OCI-M1 (cell line): Measurements from ENCODE around the gene GPX7.
"Not testable (repeated sequence)": the region's sequence is repeated elsewhere in the genome, so short reads cannot be mapped to it uniquely, and the experiment has no call there.

Source experiments
- DNase-seq: peaks from one replicate; lab custom pipeline; 2025; lab: John Stamatoyannopoulos, UW

GPX7 gene

GRCh38 chr1:52601991-52602855 lies at the start of gene GPX7:
Gene GPX7 (plus strand): TSS chr1:52602371. CDS start chr1:52602410, 39 bp downstream.
- DNase-seq = no peak

GRCh38 chr1:52552505-52553361 lies 49.4 kb upstream of the GPX7 start, which contains the start of gene TUT4:
Gene TUT4 (minus strand): TSS chr1:52553092. CDS start chr1:52526280, 26,812 bp downstream.
- peak; percentile 84 for DNase-seq

GRCh38 chr1:52553362-52554266 lies 48.6 kb upstream of the GPX7 start:
- DNase-seq = peak; percentile 82

- DNase-seq = no peak
Measured at GRCh38 chr1:52554267-52554640, 47.9 kb upstream of the GPX7 start.

GRCh38 chr1:52554756-52555155 lies 47.4 kb upstream of the GPX7 start:
- DNase-seq = no peak

- DNase-seq = no peak
Measured at GRCh38 chr1:52556641-52557360, 45.4 kb upstream of the GPX7 start.

GRCh38 chr1:52558941-52559340 lies 43.2 kb upstream of the GPX7 start:
- no peak for DNase-seq

GRCh38 chr1:52559875-52560274 lies 42.3 kb upstream of the GPX7 start:
- no peak for DNase-seq

GRCh38 chr1:52562766-52563165 lies 39.4 kb upstream of the GPX7 start:
- peak; percentile 25 for DNase-seq

GRCh38 chr1:52567943-52568342 lies 34.2 kb upstream of the GPX7 start:
- peak; percentile 62 for DNase-seq

GRCh38 chr1:52569449-52570210 lies 32.5 kb upstream of the GPX7 start:
- DNase-seq = peak; percentile 39

- DNase-seq = peak; percentile 76
Measured at GRCh38 chr1:52571783-52572182, 30.4 kb upstream of the GPX7 start.

- DNase-seq = no peak
Measured at GRCh38 chr1:52572387-52572786, 29.8 kb upstream of the GPX7 start.

- DNase-seq = peak; percentile 39
Measured at GRCh38 chr1:52574594-52574993, 27.6 kb upstream of the GPX7 start.

- DNase-seq = no peak
Measured at GRCh38 chr1:52576074-52576473, 26.1 kb upstream of the GPX7 start.

GRCh38 chr1:52578066-52578465 lies 24.1 kb upstream of the GPX7 start:
- not testable (repeated sequence) for DNase-seq

GRCh38 chr1:52579415-52579814 lies 22.8 kb upstream of the GPX7 start:
- DNase-seq = peak; percentile 13

GRCh38 chr1:52580283-52580682 lies 21.9 kb upstream of the GPX7 start:
- no peak for DNase-seq

GRCh38 chr1:52582116-52582696 lies 20.0 kb upstream of the GPX7 start:
- no peak for DNase-seq

- DNase-seq = no peak
Measured at GRCh38 chr1:52585474-52585873, 16.7 kb upstream of the GPX7 start.
